ENCODE results near the gene ADGRG3.
A peak's percentile ranks its signal among the peaks of the same experiment; 100 is the strongest.

ADGRG3 gene

DNA sequence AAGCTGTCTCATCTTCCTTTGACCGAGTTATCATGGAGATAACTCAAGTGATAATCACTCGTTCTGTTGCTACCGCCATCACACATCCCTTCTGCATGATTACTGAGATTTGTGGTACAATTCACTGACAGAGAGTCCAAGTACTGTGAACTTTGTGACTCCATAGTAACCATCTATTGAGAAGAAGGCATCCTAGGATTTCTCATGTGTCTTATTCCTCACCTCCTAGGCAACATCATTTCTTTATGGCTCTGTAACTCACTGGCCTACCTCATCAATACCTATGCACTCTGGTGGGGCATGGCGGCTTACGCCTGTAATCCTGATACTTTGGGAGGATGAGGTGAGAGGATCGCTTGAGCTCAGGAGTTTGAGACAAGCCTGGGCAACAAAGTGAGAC, 45.9 kb downstream of the ADGRG3 start:
- H3K4me3 ChIP-seq (ENCODE audit: low read length), result no peak overlapping the region

DNA sequence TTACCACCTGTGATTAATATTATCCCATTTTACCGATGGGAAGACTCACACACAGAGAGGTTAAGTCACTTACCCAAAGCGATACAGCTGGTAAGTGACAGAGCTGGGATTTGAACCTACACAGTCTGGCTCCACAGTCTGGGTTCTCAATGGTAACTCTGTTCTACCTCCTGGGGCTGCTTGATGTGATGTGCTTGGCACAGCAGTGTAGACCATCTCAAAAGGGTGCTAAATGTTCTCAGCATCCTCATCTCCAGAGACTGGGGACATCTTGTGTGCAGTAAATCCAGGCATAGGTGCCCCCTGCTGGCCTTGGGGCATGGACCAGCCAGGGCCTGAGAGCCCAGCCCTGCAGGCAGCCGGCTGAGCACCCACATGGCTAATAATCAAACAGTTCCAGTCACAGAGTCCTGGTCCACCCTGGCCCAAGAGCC, 52.1 kb downstream of the ADGRG3 start:
- no peaks in the 10 kb centered on the region for H3K9me2 ChIP-seq (replicated peaks; ENCODE audit: control insufficient read depth, low read length)
- H3K4me1 ChIP-seq (ENCODE audit: control insufficient read depth, low read length), result peaks cover 3% of the 10 kb centered on the region; the same call in 1 of the 2 replicates
- H3K27me3 ChIP-seq (ENCODE audit: control insufficient read depth, low read length), result peaks cover 8% of the 10 kb centered on the region; the same call in 1 of the 2 replicates
- no peak overlapping the region for H3K27ac ChIP-seq (ENCODE audit: low read depth, low read length)
- H3F3A ChIP-seq (ENCODE audit: control insufficient read depth, insufficient read depth), result no peaks in the 10 kb centered on the region
- no peaks in the 10 kb centered on the region for H3K9me3 ChIP-seq (ENCODE audit: control insufficient read depth, insufficient read depth, low read length)
- H3K4me3 ChIP-seq (ENCODE audit: low read length), result no peak overlapping the region
- no peak for TF ChIP-seq EZH2phosphoT487 (IDR thresholded peaks at IDR 0.05; ENCODE audit: borderline replicate concordance, low read length)
- TF ChIP-seq, protein P1, sequence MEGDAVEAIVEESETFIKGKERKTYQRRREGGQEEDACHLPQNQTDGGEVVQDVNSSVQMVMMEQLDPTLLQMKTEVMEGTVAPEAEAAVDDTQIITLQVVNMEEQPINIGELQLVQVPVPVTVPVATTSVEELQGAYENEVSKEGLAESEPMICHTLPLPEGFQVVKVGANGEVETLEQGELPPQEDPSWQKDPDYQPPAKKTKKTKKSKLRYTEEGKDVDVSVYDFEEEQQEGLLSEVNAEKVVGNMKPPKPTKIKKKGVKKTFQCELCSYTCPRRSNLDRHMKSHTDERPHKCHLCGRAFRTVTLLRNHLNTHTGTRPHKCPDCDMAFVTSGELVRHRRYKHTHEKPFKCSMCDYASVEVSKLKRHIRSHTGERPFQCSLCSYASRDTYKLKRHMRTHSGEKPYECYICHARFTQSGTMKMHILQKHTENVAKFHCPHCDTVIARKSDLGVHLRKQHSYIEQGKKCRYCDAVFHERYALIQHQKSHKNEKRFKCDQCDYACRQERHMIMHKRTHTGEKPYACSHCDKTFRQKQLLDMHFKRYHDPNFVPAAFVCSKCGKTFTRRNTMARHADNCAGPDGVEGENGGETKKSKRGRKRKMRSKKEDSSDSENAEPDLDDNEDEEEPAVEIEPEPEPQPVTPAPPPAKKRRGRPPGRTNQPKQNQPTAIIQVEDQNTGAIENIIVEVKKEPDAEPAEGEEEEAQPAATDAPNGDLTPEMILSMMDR (IDR thresholded peaks at IDR 0.05; ENCODE audit: low read depth, low read length, poor library complexity, severe bottlenecking), result peak; percentile 56
- no peaks in the 10 kb centered on the region for H4K20me1 ChIP-seq (ENCODE audit: control insufficient read depth, insufficient read depth, low read depth, low read length)
- no peaks in the 10 kb centered on the region for H3K36me3 ChIP-seq (ENCODE audit: control insufficient read depth, low read length)
- H3K4me2 ChIP-seq (ENCODE audit: low read length), result no peak overlapping the region
- no peaks in the 10 kb centered on the region for H3K79me2 ChIP-seq (ENCODE audit: control insufficient read depth, low read length)

More for the DNA sequence above, 45.9 kb downstream of the ADGRG3 start:
- no peaks in the 10 kb centered on the region for H3F3A ChIP-seq (ENCODE audit: control insufficient read depth, insufficient read depth)
- H3K27me3 ChIP-seq (ENCODE audit: control insufficient read depth, low read length), result peaks cover 49% of the 10 kb centered on the region
- H3K27ac ChIP-seq (ENCODE audit: low read depth, low read length), result no peak overlapping the region
- no peak overlapping the region for H3K4me2 ChIP-seq (ENCODE audit: low read length)
- no peaks in the 10 kb centered on the region for H3K36me3 ChIP-seq (ENCODE audit: control insufficient read depth, low read length)
- H4K20me1 ChIP-seq (ENCODE audit: control insufficient read depth, insufficient read depth, low read depth, low read length), result no peaks in the 10 kb centered on the region
- H3K4me1 ChIP-seq (ENCODE audit: control insufficient read depth, low read length), result no peaks in the 10 kb centered on the region
- H3K9me2 ChIP-seq (replicated peaks; ENCODE audit: control insufficient read depth, low read length), result no peaks in the 10 kb centered on the region
- TF ChIP-seq, protein P1 (IDR thresholded peaks at IDR 0.05; ENCODE audit: low read depth, low read length, poor library complexity, severe bottlenecking), result no peak
- TF ChIP-seq EZH2phosphoT487 (IDR thresholded peaks at IDR 0.05; ENCODE audit: borderline replicate concordance, low read length), result no peak
- no peaks in the 10 kb centered on the region for H3K79me2 ChIP-seq (ENCODE audit: control insufficient read depth, low read length)
- H3K9me3 ChIP-seq (ENCODE audit: control insufficient read depth, insufficient read depth, low read length), result no peaks in the 10 kb centered on the region

DNA sequence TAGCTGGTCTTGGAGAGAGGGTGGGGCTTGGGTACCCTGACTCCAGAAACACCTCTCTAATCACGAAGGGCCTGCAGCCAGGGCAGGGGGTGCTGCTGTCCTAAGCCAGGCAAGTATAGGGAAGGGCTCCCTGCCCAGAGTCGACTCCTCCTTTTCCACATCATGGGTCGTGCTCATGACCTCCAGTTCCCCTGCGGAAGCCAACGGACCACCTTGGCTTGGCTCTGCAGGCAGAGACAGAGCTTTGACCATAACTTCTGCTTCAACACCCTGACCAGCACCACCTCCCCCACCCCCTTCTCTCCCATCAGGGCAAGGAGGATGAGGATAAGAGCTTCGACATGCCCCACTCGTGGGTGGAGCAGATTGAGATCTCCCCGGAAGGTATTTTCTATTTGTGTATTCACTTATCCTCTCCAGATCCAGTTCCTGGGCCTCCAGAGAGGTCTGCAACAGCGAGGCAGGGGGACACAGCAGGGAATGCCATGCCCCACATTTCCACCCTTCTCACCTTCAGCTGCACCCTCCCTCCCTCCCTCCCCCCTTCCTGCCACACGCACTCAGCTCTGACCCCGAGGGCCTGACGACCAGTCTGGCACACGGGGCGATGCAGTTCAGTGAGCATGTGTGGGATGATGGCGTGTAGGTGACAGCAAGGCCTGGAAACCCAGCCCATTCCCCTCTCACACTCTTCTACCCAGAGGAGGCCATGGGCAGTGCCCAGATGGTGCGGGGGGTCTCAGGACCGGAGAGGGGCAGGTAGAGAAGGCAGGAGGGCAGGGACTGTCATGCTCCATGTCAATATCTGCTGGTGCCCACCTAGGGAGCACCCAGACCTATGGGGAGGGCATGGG, 53.5 kb downstream of the ADGRG3 start:
- Histone ChIP-seq H3K4me3 (ENCODE audit: low read length) (no peak overlapping the region), H3K9me2 (replicated peaks; ENCODE audit: control insufficient read depth, low read length) (no peaks in the 10 kb centered on the region), H3K4me2 (ENCODE audit: low read length) (no peak overlapping the region), H3F3A (ENCODE audit: control insufficient read depth, insufficient read depth) (no peaks in the 10 kb centered on the region), H3K27me3 (ENCODE audit: control insufficient read depth, low read length) (0 out of 2 replicates have a peak, but pooled peaks cover under 1% of the 10 kb centered on the region), H3K4me1 (ENCODE audit: control insufficient read depth, low read length) (peaks cover 8% of the 10 kb centered on the region; the same call in 1 of the 2 replicates), H4K20me1 (ENCODE audit: control insufficient read depth, insufficient read depth, low read depth, low read length) (no peaks in the 10 kb centered on the region), H3K27ac (ENCODE audit: low read depth, low read length) (no peak overlapping the region), H3K79me2 (ENCODE audit: control insufficient read depth, low read length) (no peaks in the 10 kb centered on the region), H3K36me3 (ENCODE audit: control insufficient read depth, low read length) (no peaks in the 10 kb centered on the region), H3K9me3 (ENCODE audit: control insufficient read depth, insufficient read depth, low read length) (no peaks in the 10 kb centered on the region)
- TF ChIP-seq EZH2phosphoT487 (IDR thresholded peaks at IDR 0.05; ENCODE audit: borderline replicate concordance, low read length), result no peak
- TF ChIP-seq, protein P1 (IDR thresholded peaks at IDR 0.05; ENCODE audit: low read depth, low read length, poor library complexity, severe bottlenecking), result no peak

Data from DOHH2 (cell line).